SU-DHL-6 (cell line): ENCODE data around the gene PCDHB11.
"Not testable (repeated sequence)": the region's sequence is repeated elsewhere in the genome, so short reads cannot be mapped to it uniquely, and the experiment has no call there.

ENCODE experiments used
- EZH2phosphoT487 ChIP-seq: fragments of 200-600 bp; sonication (generic), shearing (Covaris generic); conservative IDR thresholded peaks from 2 replicates; pipeline ENCODE4 v1.6.1; 2018; ENCODE audit warnings: mild to moderate bottlenecking, antibody characterized with exemption, low read length, moderate library complexity, mixed read lengths
- TF ChIP-seq, protein P1 (sequence below): fragments of 200-600 bp; sonication (generic); IDR thresholded peaks from one replicate; pipeline ENCODE4 v1.5.1; 2017; ENCODE audit warnings: antibody characterized with exemption, mild to moderate bottlenecking, low read length, moderate library complexity; ENCODE audit not compliant: insufficient read depth, poor library complexity, severe bottlenecking

- TF ChIP-seq, protein P1, sequence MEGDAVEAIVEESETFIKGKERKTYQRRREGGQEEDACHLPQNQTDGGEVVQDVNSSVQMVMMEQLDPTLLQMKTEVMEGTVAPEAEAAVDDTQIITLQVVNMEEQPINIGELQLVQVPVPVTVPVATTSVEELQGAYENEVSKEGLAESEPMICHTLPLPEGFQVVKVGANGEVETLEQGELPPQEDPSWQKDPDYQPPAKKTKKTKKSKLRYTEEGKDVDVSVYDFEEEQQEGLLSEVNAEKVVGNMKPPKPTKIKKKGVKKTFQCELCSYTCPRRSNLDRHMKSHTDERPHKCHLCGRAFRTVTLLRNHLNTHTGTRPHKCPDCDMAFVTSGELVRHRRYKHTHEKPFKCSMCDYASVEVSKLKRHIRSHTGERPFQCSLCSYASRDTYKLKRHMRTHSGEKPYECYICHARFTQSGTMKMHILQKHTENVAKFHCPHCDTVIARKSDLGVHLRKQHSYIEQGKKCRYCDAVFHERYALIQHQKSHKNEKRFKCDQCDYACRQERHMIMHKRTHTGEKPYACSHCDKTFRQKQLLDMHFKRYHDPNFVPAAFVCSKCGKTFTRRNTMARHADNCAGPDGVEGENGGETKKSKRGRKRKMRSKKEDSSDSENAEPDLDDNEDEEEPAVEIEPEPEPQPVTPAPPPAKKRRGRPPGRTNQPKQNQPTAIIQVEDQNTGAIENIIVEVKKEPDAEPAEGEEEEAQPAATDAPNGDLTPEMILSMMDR, result not testable (repeated sequence)
- TF ChIP-seq EZH2phosphoT487, result not testable (repeated sequence)
Measured at GRCh38 chr5:141152096-141152495, 47.3 kb upstream of the PCDHB11 start.
